ENCODE results near the gene PAQR9.
"Not testable (repeated sequence)": the region's sequence is repeated elsewhere in the genome, so short reads cannot be mapped to it uniquely, and the experiment has no call there.

Gene PAQR9, protein sequence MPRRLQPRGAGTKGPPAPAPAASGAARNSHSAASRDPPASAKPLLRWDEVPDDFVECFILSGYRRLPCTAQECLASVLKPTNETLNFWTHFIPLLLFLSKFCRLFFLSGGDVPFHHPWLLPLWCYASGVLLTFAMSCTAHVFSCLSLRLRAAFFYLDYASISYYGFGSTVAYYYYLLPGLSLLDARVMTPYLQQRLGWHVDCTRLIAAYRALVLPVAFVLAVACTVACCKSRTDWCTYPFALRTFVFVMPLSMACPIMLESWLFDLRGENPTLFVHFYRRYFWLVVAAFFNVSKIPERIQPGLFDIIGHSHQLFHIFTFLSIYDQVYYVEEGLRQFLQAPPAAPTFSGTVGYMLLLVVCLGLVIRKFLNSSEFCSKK

DNA sequence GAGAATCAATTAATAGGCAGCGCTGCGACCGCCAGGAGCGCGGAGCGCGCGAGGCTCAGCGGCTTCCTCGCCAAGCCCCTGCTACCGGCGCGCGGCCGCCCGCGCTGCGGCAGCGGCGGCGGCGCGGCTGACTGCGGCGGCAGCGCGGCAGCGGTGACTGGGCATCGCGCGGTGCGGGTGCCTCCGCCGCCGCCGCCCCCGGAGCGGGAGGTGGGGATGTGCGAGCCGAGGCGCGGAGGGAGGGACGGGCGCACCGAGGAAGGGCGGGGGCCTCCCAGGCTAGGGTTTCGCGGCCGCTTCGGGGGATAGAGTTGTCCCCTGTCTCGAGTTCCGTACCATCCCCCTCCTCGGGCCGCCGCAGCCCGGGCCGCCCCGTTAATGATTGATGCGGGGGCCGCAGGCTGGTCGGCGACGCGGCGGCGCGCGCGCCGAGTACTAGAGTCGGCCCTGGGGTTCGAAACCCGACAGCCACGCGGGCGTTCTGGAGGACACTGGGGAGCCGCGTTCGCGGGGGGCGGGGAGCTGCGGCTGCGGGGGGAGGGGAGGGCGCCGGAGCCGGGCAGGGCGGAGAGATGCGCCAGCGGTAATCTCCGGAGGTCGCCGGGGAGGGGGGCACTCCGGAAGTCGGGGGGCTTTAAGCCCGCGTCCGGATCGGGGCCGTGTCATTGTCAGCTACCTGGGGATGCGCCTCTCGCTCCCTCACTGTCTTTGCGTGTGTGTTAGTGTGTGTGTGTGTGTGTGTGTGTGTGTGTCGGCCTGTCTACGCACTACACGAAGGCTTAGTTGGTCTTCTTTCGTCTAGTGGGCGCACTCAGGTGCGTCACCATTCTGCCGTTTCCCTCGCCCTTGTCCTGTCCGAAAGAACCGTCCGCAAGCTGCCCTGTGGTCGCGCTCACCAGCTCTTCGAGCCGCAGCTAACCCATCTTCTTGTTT, at the start of gene PAQR9:
Gene PAQR9, minus strand, starts transcription at position 159 of the 933 bp plus-strand sequence. CDS start 338 bp downstream, outside the sequence.
- no peak for DNase-seq

GRCh38 chr3:143011705-143012104, 48.2 kb upstream of the PAQR9 start:
- DNase-seq: no peak

DNA sequence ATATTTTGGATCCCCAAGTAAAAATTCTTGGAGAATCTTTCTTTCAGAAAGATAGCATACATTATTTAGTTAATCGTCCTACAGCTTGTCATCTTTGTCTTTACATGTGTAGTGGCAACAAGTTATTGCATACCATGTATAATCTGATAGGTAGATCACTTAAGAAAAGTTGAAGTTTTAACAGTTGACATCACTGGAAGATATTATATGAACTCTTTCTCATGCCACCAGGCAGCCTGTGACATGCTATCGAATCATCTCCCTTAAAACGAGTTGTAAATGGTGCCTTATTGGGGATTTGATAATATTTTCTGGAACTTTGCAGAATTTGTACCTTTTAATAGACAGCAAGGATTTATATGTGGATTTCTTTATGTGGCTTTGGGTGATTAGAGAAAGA, 46.5 kb upstream of the PAQR9 start:
- no peak for DNase-seq

- DNase-seq: no peak
These were observed 41.3 kb upstream of the PAQR9 start for GRCh38 chr3:143004823-143005222.

DNA sequence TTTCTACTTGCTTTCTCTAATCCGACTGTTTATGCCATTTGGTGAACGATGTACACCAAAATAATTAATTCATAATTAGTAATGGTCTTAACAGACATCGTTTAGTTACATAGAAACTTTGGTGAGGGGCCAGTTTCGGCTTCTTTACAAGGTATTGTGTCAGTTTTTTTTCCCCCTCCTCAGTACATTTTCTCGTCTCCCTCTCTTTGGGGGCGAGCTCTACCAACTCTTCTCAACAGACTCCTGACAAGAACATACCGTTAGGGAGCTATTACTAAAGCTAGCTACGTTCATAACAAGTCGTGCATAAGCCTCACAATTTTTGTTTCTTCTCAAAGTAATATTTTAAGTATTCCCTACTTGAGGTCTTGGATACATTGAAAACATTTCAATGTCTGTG, 39.3 kb upstream of the PAQR9 start:
- DNase-seq: no peak

DNA sequence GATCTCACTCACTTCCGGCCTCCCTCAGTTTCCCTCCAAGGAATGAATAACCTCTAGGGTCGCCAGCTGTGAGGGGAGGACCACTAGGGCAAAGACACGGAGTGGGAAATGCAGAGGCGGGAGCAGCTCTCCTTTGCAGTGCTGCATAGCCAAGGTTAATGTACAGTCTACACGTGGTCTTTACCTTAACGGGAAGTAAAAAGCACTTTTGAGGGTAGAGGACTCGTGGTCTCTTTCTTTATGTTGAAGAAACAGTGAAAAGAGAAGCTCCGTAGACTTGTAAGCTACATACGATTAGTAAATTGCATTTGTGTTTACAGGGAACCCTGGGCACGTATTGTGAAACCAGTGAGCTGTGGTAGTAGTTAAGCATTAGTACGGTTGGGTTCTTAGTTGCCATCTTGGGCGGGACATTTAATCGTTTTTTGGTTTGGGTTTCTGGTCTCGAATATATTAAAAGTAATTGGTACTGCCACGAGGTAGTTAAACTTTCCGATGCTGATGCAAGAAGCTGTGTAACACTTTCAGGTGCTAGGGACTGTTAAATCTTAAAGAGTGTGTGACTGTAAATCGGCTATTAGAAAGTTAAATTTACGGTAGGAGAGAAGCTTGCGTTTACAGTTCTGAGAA, 38.7 kb upstream of the PAQR9 start:
- DNase-seq: peak; percentile 48

DNA sequence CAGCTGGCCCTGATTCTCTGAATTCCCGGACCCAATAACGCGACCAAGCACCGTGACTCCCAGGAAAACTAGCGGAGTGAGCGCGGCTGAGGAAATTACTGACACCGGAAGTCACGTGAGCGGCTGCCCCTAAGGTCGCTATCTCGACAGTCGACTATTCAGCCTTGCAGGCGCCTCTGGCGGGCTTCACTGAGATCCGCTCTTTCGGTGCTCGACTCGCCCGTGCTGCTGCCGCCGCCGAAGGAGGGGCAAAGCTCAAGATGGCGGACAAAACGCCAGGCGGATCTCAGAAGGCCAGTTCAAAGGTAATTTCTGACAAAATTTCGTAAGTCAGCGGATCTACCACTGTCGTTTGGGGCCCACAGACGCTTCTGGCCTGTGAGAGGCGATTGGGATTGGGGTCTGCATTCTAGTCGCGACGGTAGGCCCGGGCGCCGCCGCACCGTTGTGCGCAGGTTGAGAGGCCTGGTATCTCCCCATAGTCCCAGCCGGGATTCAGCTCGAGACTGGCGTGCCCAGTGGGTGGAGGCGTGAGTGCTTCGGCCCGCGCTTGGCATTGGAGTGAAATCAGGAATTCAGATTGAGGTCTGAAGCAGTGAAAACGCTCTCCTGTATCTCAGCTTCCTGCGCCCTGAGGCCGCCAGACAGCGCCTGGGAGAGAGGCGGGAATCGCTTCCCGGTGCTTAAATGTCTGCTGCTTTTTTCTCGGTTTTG, 38.1 kb upstream of the PAQR9 start, which contains the start of gene U2SURP:
Gene U2SURP, plus strand, starts transcription at position 202 of the 714 bp plus-strand sequence. Its CDS starts 59 bp downstream, at position 261.
- DNase-seq: peak; percentile 97

DNA sequence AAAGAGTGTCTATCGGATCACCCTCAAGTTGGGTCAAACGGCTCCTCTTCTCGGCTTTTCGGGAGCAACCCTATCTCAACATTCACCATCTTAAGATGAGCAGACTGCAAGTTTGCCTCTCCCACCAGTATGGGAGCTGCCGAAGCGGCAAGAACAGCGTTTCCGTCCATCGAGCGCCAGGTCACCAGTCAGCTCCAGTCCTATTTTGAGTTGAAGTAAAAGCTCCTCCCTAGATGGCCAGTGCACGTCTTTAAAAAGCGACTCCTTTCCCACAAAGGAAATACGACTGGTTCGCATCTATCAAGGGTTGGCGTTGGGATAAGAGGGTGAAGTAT, 37.5 kb upstream of the PAQR9 start:
- DNase-seq: no peak

GRCh38 chr3:143000528-143000927, 37.1 kb upstream of the PAQR9 start:
- no peak for DNase-seq

DNA sequence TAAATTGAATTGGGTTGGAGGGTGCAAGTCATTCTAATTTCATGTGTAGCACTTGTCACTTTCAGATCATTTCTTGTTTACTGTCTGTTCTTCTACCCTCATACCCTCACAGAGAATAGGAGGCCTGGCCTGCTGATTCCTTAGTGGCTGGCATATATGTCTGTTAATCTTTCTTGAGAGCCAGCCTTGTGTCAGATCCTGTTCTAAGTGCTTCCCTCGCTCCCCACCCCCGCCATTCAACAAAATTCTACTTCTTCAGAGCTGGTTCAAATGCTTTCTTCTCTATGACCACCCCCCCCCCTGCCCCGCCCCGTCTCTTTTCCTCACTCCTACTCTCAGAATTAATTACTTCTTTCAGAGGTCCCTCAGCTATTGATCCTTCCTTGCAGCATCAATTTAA, 36.4 kb upstream of the PAQR9 start:
- no peak for DNase-seq

DNA sequence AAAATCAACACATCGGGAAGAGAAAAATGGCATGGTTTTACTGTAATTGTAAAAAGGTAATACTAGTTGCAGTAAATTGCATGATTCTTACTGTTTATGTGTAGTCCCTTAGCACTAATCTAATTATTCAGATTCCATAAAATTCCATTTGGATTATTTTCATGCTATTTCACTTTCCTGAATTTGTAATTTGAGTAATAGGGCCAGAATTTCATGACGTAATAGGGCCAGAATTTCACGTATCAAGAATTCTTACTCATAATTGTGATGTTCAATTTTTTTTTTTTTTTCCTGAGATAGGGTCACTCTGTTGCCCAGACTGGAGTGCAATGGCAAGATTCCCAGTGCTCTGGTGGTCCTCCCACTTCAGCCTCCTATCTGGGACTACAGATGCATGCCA, 35.0 kb upstream of the PAQR9 start:
- no peak for DNase-seq

DNA sequence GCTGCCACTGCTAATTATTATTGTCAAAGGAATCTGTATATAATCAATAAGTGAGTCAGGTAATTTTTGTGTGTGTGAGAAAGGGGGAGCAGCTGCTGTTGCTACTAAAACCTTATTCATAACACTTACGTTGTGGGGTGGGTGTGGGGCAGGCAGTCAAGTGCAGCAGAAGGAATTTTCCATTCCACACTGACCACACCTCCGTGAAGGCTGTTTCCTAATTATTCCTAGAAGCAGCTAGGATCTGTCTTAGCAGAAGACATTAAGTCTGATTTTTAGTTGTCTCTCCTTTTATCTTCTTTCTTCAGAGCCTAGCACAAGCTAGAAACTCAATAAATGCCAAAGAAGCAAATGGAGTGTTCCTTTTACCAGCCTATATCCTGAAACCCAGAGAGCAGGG, 33.9 kb upstream of the PAQR9 start:
- no peak for DNase-seq

DNA sequence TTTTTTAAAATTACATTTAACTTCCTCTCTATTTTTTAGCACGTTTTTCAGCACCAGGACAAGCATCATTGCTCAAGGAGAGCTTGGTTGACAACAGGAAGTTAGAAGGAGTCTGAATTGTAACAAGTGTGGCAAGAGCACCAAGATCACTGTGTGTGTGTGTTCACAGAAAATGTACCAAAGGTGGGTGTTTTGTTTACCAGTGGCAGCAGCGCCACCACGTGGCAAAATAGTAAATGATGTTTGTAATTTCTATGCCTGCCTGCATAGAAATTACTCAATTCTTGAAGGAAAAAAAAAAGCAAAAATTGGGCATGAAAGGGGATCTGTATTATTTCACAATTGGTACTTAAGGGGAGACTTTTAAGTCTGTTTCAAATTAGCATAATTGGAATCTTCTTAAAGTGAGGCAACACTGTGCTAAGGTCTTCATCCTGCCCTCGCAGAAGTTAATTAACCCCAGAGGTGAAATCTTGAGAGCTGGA, 30.5 kb upstream of the PAQR9 start:
- peak; percentile 86 for DNase-seq

DNA sequence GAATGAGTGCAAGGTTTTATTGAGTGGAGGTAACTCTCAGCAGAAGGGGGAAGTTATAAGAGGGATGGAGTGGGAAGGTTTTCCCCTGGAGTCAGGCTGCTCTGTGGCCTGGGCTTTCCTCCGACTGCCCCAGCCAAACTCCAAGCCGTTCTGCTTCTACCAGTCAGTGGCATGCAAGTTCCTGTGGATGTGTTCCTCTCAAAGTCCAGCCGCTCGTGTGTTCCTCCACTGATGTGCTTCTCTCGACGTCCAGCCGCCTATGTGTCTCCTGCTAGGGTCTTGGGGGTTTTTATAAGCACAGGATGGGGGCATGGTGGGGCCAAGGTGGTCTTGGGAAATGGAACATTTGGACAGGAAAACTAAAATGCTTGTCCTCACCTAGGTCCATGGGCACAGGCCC, 28.8 kb upstream of the PAQR9 start:
- no peak for DNase-seq

GRCh38 chr3:142990721-142991120, 27.2 kb upstream of the PAQR9 start:
- peak; percentile 68 for DNase-seq

DNA sequence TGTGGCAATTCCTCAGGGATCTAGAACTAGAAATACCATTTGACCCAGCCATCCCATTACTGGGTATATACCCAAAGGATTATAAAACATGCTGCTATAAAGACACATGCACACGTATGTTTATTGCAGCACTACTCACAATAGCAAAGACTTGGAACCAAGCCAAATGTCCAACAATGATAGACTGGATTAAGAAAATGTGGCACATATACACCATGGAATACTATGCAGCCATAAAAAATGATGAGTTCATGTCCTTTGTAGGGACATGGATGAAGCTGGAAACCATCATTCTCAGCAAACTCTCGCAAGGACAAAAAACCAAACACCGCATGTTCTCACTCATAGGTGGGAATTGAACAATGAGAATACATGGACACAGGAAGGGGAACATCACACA, 25.4 kb upstream of the PAQR9 start:
- not testable (repeated sequence) for DNase-seq

DNA sequence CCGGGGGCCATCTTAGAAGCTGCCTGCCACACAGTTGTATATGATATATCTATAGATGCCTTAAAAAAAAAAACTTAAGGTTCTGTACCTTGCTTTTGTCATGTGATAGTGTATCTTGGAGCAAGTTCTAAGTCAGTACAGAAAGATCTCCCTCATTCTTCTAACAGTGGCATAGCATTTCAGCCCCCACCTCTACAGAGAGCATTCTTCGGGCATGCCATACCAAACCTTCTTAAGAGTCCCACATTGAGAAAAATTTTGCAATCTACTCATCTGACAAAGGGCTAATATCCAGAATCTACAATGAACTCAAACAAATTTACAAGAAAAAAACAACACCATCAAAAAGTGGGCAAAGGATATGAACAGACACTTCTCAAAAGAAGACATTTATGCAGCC, 24.7 kb upstream of the PAQR9 start:
- not testable (repeated sequence) for DNase-seq

- DNase-seq: no peak
These were observed 24.2 kb upstream of the PAQR9 start for GRCh38 chr3:142987707-142988106.

- peak; percentile 48 for DNase-seq
These were observed 23.7 kb upstream of the PAQR9 start for GRCh38 chr3:142987080-142987700.

- no peak for DNase-seq
These were observed 20.8 kb upstream of the PAQR9 start for GRCh38 chr3:142984255-142984654.

GRCh38 chr3:142983318-142983717, 19.8 kb upstream of the PAQR9 start:
- DNase-seq: no peak

All from MV-4-11 (cell line).